Measurements from ENCODE around the gene CA7. TPM values are rescaled to one million over a fixed set of nuclear protein-coding genes. Genes with fewer than 3 reads are reported as not detected.

The CA7 gene
- total and polyA plus RNA-seq, 2 donors (not counting 3 experiments of a cell fraction or from before 2014, with no cell fraction given): not detected

GRCh38 chr16:66849549-66849948 is 5.3 kb downstream of the CA7 start:
- Histone ChIP-seq H3K27me3 (ENCODE audit: control insufficient read depth in 2 of 2, insufficient read depth in 2 of 2, low read length in 2 of 2) (peaks cover 29 to 31% of the 10 kb centered on the region in 2 experiments), H3K4me2 (ENCODE audit: insufficient read depth, low read length) (no peak overlapping the region), H4K20me1 (replicated peaks; ENCODE audit: control insufficient read depth, extremely low read depth, insufficient read depth, low read length) (no peaks in the 10 kb centered on the region), H3K4me3 (replicated peaks in 1 of 3; ENCODE audit: insufficient read depth in 1 of 3, low read depth in 1 of 3, low read length in 3 of 3) (no peak overlapping the region), H3K9me1 (replicated peaks; ENCODE audit: control insufficient read depth, extremely low read depth, insufficient read depth, low read length) (no peaks in the 10 kb centered on the region), H2AFZ (ENCODE audit: low read depth, low read length) (no peak overlapping the region), H3K79me2 (ENCODE audit: control insufficient read depth, insufficient read depth, low read length) (no peaks in the 10 kb centered on the region), H3K9ac (replicated peaks; ENCODE audit: extremely low read depth, insufficient read depth, low read length) (no peak overlapping the region), H3K9me3 (replicated peaks; ENCODE audit: control insufficient read depth, insufficient read depth, low read length) (no peaks in the 10 kb centered on the region), H3K4me1 (ENCODE audit: control insufficient read depth, extremely low read depth, insufficient read depth, low read length) (no peaks in the 10 kb centered on the region), H3K36me3 (ENCODE audit: control insufficient read depth in 2 of 2, extremely low read depth in 1 of 2, insufficient read depth in 2 of 2, low read length in 2 of 2) (no peaks in the 10 kb centered on the region), H3K27ac (ENCODE audit: insufficient read depth, low read depth, low read length) (no peak overlapping the region)
- ChIA-PET POLR2A (interaction anchor here (0.7 kb wide), 1 partner anchor 125 kb away, joined by 3 read pairs; no protein-coding TSS in a partner anchor), CTCF (interaction anchor here (0.6 to 2.9 kb wide), 6 partner anchors 10 to 241 kb away, joined by 3 to 31 read pairs (median 5); partner anchors contain the start of gene NAE1)
- no peak for FAIRE-seq
- no peak for DNase-seq (ENCODE audit: low read depth, low spot score)
- intact Hi-C loops (cut with micrococcal nuclease): no loop called here
- TF ChIP-seq GATA2 (IDR thresholded peaks at IDR 0.05; ENCODE audit: insufficient read depth, insufficient read length, low read depth, low read length): no peak
- no peak for TF ChIP-seq EZH2 (IDR thresholded peaks at IDR 0.05; ENCODE audit: borderline replicate concordance, low read depth, low read length, severe bottlenecking)
- TF ChIP-seq, protein P1, sequence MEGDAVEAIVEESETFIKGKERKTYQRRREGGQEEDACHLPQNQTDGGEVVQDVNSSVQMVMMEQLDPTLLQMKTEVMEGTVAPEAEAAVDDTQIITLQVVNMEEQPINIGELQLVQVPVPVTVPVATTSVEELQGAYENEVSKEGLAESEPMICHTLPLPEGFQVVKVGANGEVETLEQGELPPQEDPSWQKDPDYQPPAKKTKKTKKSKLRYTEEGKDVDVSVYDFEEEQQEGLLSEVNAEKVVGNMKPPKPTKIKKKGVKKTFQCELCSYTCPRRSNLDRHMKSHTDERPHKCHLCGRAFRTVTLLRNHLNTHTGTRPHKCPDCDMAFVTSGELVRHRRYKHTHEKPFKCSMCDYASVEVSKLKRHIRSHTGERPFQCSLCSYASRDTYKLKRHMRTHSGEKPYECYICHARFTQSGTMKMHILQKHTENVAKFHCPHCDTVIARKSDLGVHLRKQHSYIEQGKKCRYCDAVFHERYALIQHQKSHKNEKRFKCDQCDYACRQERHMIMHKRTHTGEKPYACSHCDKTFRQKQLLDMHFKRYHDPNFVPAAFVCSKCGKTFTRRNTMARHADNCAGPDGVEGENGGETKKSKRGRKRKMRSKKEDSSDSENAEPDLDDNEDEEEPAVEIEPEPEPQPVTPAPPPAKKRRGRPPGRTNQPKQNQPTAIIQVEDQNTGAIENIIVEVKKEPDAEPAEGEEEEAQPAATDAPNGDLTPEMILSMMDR (IDR thresholded peaks at IDR 0.05; ENCODE audit: extremely low read depth in 1 of 2, insufficient read depth in 1 of 2, low read depth in 1 of 2, low read length in 2 of 2): no peak
- TF ChIP-seq POLR2AphosphoS5 (IDR thresholded peaks at IDR 0.05; ENCODE audit: insufficient read depth, low read depth, low read length): no peak
- TF ChIP-seq, protein P2, sequence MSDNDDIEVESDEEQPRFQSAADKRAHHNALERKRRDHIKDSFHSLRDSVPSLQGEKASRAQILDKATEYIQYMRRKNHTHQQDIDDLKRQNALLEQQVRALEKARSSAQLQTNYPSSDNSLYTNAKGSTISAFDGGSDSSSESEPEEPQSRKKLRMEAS (IDR thresholded peaks at IDR 0.05; ENCODE audit: insufficient read depth, insufficient read length): no peak
- TF ChIP-seq MYC (IDR thresholded peaks at IDR 0.05; ENCODE audit: low read depth, low read length): no peak
- no peak for TF ChIP-seq JUN (IDR thresholded peaks at IDR 0.05; ENCODE audit: borderline replicate concordance, insufficient read depth, insufficient read length, low read depth)
- TF ChIP-seq FOS (IDR thresholded peaks at IDR 0.05; ENCODE audit: borderline replicate concordance, insufficient read depth, low read length): no peak
- TF ChIP-seq POLR2A (IDR thresholded peaks at IDR 0.05; ENCODE audit: low read depth, low read length): no peak
- no TSS peak for BruUV-seq (replicated peaks)
- dilution Hi-C loops (cut with MboI; ENCODE audit: extremely low pct_ligation_motif_present, low sequenced_read_pairs): no loop called here
